ENCODE results near the gene PDIA6.

PDIA6 gene

DNA sequence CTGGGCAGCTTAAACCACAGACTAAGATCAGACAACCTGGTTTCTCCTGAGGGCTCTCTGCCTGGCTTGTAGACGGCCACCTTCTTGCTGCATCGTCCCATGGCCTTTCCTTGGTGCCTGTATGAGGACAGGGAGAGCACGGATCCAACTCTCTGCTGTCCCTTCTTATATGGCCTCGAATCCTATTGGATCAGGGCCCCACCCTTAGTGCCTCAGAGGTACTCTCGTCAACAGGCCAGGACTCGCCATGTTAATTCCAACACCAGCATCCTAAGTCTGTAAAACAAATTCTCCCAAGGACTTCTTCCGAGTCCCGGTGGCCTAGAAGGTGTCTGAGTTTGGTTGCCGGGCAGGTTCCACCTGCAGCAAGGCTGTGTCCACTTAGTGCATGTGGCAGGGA is 51.0 kb downstream of the PDIA6 start:
- TF ChIP-seq, protein P1, sequence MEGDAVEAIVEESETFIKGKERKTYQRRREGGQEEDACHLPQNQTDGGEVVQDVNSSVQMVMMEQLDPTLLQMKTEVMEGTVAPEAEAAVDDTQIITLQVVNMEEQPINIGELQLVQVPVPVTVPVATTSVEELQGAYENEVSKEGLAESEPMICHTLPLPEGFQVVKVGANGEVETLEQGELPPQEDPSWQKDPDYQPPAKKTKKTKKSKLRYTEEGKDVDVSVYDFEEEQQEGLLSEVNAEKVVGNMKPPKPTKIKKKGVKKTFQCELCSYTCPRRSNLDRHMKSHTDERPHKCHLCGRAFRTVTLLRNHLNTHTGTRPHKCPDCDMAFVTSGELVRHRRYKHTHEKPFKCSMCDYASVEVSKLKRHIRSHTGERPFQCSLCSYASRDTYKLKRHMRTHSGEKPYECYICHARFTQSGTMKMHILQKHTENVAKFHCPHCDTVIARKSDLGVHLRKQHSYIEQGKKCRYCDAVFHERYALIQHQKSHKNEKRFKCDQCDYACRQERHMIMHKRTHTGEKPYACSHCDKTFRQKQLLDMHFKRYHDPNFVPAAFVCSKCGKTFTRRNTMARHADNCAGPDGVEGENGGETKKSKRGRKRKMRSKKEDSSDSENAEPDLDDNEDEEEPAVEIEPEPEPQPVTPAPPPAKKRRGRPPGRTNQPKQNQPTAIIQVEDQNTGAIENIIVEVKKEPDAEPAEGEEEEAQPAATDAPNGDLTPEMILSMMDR (IDR thresholded peaks at IDR 0.05; ENCODE audit: insufficient read depth, low read length), result no peak
- TF ChIP-seq GABPA (IDR thresholded peaks at IDR 0.05; ENCODE audit: low read depth) (no peak), SPI1 (IDR thresholded peaks at IDR 0.05; ENCODE audit: borderline replicate concordance, low read depth) (no peak), POLR2AphosphoS5 (IDR thresholded peaks at IDR 0.05; ENCODE audit: low read depth) (no peak)
- TF ChIP-seq, protein P2, sequence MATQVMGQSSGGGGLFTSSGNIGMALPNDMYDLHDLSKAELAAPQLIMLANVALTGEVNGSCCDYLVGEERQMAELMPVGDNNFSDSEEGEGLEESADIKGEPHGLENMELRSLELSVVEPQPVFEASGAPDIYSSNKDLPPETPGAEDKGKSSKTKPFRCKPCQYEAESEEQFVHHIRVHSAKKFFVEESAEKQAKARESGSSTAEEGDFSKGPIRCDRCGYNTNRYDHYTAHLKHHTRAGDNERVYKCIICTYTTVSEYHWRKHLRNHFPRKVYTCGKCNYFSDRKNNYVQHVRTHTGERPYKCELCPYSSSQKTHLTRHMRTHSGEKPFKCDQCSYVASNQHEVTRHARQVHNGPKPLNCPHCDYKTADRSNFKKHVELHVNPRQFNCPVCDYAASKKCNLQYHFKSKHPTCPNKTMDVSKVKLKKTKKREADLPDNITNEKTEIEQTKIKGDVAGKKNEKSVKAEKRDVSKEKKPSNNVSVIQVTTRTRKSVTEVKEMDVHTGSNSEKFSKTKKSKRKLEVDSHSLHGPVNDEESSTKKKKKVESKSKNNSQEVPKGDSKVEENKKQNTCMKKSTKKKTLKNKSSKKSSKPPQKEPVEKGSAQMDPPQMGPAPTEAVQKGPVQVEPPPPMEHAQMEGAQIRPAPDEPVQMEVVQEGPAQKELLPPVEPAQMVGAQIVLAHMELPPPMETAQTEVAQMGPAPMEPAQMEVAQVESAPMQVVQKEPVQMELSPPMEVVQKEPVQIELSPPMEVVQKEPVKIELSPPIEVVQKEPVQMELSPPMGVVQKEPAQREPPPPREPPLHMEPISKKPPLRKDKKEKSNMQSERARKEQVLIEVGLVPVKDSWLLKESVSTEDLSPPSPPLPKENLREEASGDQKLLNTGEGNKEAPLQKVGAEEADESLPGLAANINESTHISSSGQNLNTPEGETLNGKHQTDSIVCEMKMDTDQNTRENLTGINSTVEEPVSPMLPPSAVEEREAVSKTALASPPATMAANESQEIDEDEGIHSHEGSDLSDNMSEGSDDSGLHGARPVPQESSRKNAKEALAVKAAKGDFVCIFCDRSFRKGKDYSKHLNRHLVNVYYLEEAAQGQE (IDR thresholded peaks at IDR 0.05; ENCODE audit: insufficient replicate concordance, low read depth), result no peak
- H3K27me3 ChIP-seq (ENCODE audit: insufficient read depth, poor library complexity, severe bottlenecking), result peaks cover 4% of the 10 kb centered on the region
- DNase-seq (ENCODE audit: low read depth in 1 of 2, low spot score in 1 of 2), result no peak
- H3K4me3 ChIP-seq (replicated peaks; ENCODE audit: insufficient read depth, low read length), result no peak overlapping the region
- no peak overlapping the region for H3K27ac ChIP-seq (replicated peaks)

DNA sequence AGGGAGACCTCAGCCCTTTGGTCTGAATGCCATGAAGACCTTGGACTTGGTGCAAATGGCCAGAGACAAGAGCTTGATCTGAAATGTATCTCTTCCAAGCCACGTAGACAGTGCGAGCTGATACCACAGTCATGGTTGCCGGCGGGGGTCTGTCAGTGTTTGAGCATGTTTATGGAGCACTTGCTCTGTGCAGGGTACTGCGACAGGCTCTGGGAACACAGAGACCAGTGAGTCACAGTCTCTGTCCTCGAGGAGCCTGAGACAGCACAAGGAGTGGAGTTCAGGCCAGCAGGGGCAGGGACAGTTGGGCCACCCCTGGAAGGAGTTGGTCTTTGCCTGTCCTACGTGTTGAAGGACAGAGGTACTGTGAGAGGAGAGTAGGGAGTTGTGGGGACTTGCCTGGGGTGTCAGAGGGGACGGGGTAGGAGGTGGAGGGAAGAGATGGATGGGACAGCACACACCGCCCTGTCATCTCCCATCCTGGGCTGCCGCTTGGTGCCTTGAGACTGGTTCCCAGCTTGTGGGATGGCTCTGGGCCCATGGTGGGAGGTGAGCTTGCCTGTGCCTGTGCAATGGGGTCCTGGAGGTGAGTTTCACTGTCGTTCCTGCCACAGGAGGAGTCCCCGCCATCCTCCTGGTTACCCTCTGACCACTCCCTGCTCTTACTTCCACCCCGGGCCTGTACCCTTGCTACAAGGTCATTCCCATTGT is 51.6 kb downstream of the PDIA6 start:
- peaks cover 4% of the 10 kb centered on the region for H3K27me3 ChIP-seq (ENCODE audit: insufficient read depth, poor library complexity, severe bottlenecking)
- no peak for DNase-seq (ENCODE audit: low read depth in 1 of 2, low spot score in 1 of 2)

DNA sequence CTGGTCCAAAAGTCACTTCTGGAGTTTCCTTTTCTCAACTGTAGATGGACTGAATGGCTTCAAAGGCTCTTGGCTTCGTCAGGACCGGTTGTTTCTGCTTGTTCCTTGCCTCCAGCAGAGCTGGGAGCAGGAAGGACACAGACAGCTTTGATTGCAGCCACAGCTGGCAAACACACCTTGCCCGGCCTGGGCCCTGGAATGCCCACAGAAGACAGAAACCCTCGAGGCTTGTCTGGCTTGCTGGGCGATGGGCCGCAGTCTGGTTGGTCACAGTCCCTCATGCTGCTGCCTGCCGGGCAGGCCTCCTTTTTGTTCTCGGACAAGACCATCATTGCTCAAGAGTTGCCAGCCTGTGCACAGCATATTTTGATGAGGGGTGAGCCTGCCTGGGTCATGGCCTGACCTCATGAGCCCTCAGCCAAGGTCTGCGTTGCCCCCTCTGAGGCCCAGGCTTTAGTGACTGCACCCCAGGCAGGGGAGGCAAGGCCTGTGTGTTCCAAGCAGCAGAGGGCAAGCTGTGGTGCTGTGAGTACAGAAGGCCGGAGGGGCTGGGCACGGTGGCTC is 53.4 kb downstream of the PDIA6 start:
- H3K27ac ChIP-seq (replicated peaks), result no peak overlapping the region
- TF ChIP-seq SPI1 (IDR thresholded peaks at IDR 0.05; ENCODE audit: borderline replicate concordance, low read depth) (no peak), GABPA (IDR thresholded peaks at IDR 0.05; ENCODE audit: low read depth) (no peak), POLR2AphosphoS5 (IDR thresholded peaks at IDR 0.05; ENCODE audit: low read depth) (no peak)
- TF ChIP-seq, protein P1 (IDR thresholded peaks at IDR 0.05; ENCODE audit: insufficient read depth, low read length), result no peak
- TF ChIP-seq, protein P2 (IDR thresholded peaks at IDR 0.05; ENCODE audit: insufficient replicate concordance, low read depth), result no peak
- no peak for DNase-seq (ENCODE audit: low read depth in 1 of 2, low spot score in 1 of 2)
- H3K27me3 ChIP-seq (ENCODE audit: insufficient read depth, poor library complexity, severe bottlenecking), result peaks cover 2% of the 10 kb centered on the region
- H3K4me3 ChIP-seq (replicated peaks; ENCODE audit: insufficient read depth, low read length), result no peak overlapping the region

More for the DNA sequence above, 51.6 kb downstream of the PDIA6 start:
- Histone ChIP-seq H3K27ac (replicated peaks) (no peak overlapping the region), H3K4me3 (replicated peaks; ENCODE audit: insufficient read depth, low read length) (no peak overlapping the region)
- TF ChIP-seq POLR2AphosphoS5 (IDR thresholded peaks at IDR 0.05; ENCODE audit: low read depth), result no peak
- TF ChIP-seq SPI1 (IDR thresholded peaks at IDR 0.05; ENCODE audit: borderline replicate concordance, low read depth), result no peak
- TF ChIP-seq GABPA (IDR thresholded peaks at IDR 0.05; ENCODE audit: low read depth), result no peak
- TF ChIP-seq, protein P1 (IDR thresholded peaks at IDR 0.05; ENCODE audit: insufficient read depth, low read length), result no peak
- TF ChIP-seq, protein P2 (IDR thresholded peaks at IDR 0.05; ENCODE audit: insufficient replicate concordance, low read depth), result no peak

Measured in HL-60 (cell line).